ENCODE measurements around the gene ZNF366.
A peak's percentile ranks its signal among the peaks of the same experiment; 100 is the strongest.
"Not testable (repeated sequence)": the region's sequence is repeated elsewhere in the genome, so short reads cannot be mapped to it uniquely, and the experiment has no call there.

Gene ZNF366

DNA sequence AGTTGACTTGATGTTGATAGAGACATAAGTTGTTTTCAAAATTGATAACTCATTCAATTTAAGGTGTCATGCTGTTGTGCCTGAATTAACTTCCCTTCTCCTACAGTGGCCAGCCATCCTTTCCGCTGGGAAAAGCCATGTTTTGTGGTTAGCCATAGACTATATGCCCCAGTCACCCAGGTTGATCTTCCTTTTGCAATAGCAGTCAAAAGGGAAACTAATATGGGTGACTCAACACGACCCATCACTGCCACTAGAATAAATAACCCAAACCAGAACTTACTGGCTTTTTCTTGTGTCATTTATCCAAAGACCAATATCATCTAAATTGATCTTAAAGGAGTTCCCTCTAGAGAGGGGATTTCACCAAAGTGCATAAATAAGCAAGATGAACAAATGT, 99.7 kb downstream of the ZNF366 start:
- DNase-seq (ENCODE audit: low read depth, low spot score) = no peak

DNA sequence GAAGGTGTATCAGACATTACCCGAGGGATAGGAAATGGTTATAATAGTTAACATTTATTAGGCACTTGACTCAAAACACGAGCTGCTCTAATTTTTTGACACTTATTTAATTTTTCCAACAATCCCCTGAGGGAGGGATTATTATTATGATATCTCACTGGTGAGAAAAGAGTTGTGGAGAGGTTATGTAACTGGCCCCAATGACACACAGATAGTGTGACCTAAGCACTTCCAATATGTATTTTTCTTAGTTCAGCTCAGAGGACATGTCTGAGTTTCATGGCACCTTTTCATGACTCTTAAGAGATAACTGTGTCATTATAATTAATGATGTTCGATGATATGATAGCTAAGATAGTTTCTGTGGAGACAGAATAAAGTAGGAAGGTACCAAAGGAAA, 100.1 kb downstream of the ZNF366 start:
- DNase-seq (ENCODE audit: low read depth, low spot score) = no peak

DNA sequence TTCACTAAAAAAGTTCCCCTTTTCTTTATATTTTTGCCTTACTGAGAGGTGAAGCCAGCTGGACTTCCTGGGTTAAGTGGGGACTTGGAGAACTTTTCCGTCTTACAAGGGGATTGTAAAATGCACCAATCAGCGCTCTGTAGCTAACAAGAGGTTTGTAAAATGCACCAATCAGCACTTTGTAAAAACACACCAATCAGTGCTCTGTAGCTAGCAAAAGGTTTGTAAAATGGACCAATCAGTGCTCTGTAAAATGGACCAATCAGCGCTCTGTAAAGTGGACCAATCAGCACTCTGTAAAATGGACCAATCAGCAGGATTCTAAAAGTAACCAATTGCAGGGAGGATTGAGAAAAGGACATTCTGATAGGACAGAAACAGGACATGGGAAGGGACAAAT, 102.4 kb downstream of the ZNF366 start:
- DNase-seq (ENCODE audit: low read depth, low spot score) = not testable (repeated sequence)

DNA sequence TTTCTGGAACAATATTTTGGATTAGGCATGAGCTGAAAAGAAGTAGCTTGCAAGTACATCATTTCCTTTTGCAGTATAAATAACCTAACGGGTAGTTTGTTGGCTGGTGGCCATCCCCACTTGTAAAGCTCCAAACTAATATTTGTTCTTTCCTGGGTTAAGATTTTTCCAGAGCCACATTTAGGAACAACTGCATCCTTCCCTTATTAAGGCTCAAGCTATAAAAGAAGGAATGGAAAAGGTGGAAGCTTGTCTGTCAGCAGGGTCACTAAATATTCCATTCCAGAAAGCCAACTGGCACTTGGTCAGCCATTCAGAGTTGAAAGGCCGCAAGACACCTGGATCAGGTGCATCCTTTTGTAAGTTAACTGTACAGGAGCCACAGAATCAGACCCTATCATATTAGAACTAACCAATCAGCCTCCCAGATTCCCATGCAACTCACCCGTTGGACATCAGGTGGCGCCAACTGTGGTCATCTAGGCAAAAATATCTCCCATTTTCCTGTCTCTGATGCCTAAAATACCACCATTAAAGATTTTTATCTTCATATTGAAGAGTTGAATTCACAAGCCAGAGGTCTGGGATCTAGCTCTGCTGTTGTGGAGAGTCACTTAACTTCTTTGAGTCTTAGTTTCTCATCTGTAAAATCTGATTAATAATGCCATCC, 104.1 kb downstream of the ZNF366 start:
- DNase-seq (ENCODE audit: low read depth, low spot score) = peak; percentile 14

DNA sequence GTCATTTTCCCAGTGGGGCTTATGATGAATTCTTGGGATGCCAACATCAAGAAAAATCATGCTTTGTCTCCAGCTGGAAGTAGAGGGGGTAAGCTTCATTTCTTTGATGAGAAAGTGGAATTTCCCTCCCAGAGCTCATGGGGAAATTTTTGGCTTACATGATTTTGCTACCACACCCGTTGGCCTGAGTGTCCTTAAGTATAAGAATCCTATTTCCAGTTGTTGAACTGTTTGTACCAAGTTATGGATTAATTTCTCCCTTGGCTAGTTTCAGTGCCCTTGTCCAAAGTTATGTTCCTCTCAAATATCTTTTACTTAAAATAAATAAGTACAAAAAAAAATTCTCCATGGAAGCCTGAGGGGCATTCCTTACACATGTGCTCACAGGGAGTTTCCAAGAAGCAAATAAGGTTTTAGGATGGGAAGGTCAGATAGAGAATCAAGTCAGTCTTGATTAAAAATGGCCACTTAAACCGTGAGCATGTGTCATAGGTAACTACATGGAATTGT, 104.8 kb downstream of the ZNF366 start:
- DNase-seq (ENCODE audit: low read depth, low spot score) = no peak

DNA sequence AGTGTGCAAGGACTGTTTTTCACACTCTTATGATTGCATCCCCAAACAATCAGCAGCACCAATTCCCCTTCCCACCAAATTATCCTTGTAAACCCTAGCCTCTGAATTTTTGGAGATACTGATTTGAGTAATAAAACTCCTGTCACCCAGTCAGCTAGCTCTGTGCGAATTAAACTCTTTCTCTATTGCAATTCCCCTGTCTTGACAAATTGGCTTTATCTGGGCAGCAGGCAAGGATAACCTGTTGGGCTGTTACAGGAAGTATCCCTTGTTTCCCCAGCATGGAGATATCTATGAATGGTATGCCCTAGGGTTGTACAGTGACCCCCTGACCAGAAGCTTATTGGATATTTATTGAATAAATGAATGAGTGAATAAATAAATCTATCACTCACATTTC, 106.3 kb downstream of the ZNF366 start:
- no peak for DNase-seq (ENCODE audit: low read depth, low spot score)

DNA sequence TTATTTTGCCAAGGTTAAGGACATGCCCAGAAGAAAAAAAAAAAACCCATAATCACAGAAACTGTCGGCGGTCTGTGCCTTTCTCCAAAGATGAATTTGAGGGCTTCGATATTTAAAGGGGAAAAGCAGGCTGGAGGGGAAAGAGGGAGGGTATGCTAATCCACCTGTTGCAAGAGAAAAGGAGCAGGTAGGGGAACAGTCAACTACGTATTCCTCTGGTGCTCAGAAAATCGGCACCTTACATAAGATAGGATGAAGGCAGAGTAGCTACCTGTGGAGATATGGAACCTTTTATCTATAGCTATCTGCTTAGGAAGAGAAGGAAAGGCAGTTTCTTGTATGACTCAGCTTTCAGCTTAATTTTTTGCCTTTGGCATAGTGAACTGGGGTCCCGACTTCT, 109.4 kb downstream of the ZNF366 start:
- DNase-seq (ENCODE audit: low read depth, low spot score) = no peak

DNA sequence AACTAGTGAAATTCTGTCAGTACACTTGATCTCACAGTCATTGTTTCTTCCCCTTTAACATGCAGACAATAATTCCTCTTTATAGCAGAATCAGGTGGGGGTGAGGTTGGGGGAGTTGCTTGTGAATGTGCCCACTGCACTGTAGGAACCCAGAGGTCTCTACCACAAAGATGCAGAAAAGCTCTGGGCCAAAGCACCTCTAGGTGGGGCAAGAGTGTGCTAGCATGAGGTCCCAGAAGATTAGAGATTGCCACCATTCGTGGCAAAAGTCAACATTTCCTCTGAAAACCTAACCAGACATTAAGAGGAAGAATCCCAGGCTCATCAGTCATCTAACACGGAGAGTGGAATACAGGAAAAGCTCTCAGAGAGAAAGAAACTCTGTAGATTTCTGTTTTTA, 112.5 kb downstream of the ZNF366 start:
- DNase-seq (ENCODE audit: low read depth, low spot score) = no peak

DNA sequence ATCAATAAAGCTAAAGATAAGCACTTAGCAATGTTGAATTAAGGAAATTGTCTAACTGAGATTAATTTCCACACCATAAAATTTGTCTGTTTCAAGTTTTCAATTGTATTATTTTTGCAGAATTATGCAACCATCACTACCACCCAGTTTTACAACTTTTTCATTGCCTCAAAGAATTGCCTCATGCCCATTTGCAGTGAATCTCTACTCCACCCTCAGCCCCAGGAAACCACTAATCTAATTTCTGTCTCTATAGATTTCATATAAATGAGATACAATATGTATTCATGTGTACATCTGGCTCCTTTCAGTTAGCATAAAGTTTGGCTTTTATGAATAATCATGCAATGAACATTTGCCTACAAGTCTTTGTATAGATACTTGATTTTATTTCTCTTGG, 114.2 kb downstream of the ZNF366 start:
- DNase-seq (ENCODE audit: low read depth, low spot score) = no peak
